HCT116 (cell line): ENCODE results near the gene FXYD6. TPM values are rescaled to one million over a fixed set of nuclear protein-coding genes. Genes with fewer than 3 reads are reported as not detected.

Experiments used
- ATAC-seq: fragments of 200-7000 bp; cut with Tn5 transposase; 2 replicates; pipeline ENCODE4 v1.9.1; 2020; ENCODE audit warnings: mild to moderate bottlenecking, moderate library complexity
- BruUV-seq: library from RNA; stranded (reverse); fragments of 400-500 nt; replicated peaks from 2 replicates; lab custom pipeline; 2021; lab: Mats Ljungman, UMichigan
- CTCF ChIA-PET: fragments of 300-600 bp; sonication (Branson Sonifier 250); formaldehyde crosslinking; loops from one replicate; lab custom pipeline; 2021; ENCODE audit warnings: antibody characterized with exemption; lab: Charles Lee
- POLR2A ChIA-PET: fragments of 300-600, 350-600 bp; sonication (Branson Sonifier 250); formaldehyde crosslinking; loops from one replicate; lab custom pipeline; 2021; ENCODE audit warnings: antibody characterized with exemption; lab: Charles Lee
- RAD21 ChIA-PET, 2 experiments: fragments of 300-600 bp; sonication (Branson Sonifier 250); formaldehyde crosslinking; loops; one replicate each; lab custom pipeline; 2023; ENCODE audit warnings: low total read pairs in 2 of 2; ENCODE audit not compliant: uncharacterized antibody in 2 of 2, unreplicated experiment in 2 of 2, low non-redundant PET in 1 of 2; lab: Charles Lee
- DNase-seq: peaks from one replicate; pipeline ENCODE4 v3.0.0-alpha.2; 2010; ENCODE audit warnings: low read depth, low spot score
- H2AFZ ChIP-seq: fragments of 200-600 bp; shearing (Covaris generic), sonication (generic); 2 replicates; pipeline ENCODE4 v1.6.1; 2017; ENCODE audit warnings: low read depth, mixed run types, mixed read lengths, antibody characterized with exemption, low read length; ENCODE audit not compliant: poor library complexity, severe bottlenecking
- H3K27ac ChIP-seq: 2 replicates; pipeline ENCODE4 v1.5.1; 2012; ENCODE audit warnings: low read depth, low read length
- H3K27me3 ChIP-seq: fragments of 200-600 bp; sonication (generic); 2 replicates; pipeline ENCODE4 v1.6.1; 2016; ENCODE audit warnings: mixed run types, low read length, mixed read lengths; ENCODE audit not compliant: insufficient read depth
- H3K36me3 ChIP-seq, 2 experiments: fragments of 200-500 bp in 1 of 2; fragments of 200-600 bp in 1 of 2; sonication (Bioruptor generic) in 1 of 2; sonication (generic) in 1 of 2; 2 replicates each; pipeline versions ENCODE4 v1.5.1 to v1.6.1; 2014 to 2016; ENCODE audit warnings: low read length in 2 of 2, inconsistent platforms in 1 of 2, mixed read lengths in 1 of 2, mixed run types in 1 of 2; ENCODE audit not compliant: insufficient read depth in 2 of 2, control insufficient read depth in 1 of 2
- H3K4me1 ChIP-seq, 2 experiments: fragments of 200-600 bp in 1 of 2; sonication (generic) in 1 of 2; 2 replicates each; pipeline versions ENCODE4 v1.5.1 to v1.6.1; 2012 to 2017; ENCODE audit warnings: low read length in 2 of 2, inconsistent platforms in 1 of 2, mild to moderate bottlenecking in 1 of 2, mixed read lengths in 1 of 2, mixed run types in 1 of 2, moderate library complexity in 1 of 2; ENCODE audit not compliant: insufficient read depth in 2 of 2, control insufficient read depth in 1 of 2
- H3K4me2 ChIP-seq: fragments of 200-600 bp; sonication (generic); 2 replicates; pipeline ENCODE4 v1.6.1; 2017; ENCODE audit warnings: mixed run types, low read length, mixed read lengths
- H3K4me3 ChIP-seq, 2 experiments: fragments of 200-600 bp in 1 of 2; sonication (generic) in 1 of 2; replicated peaks in 1 of 2; 2 replicates each; pipeline ENCODE4 v1.5.1; 2011 to 2016; ENCODE audit warnings: low read length in 2 of 2, control low read depth in 1 of 2, low read depth in 1 of 2, mild to moderate bottlenecking in 1 of 2, mixed read lengths in 1 of 2, mixed run types in 1 of 2
- H3K79me2 ChIP-seq: fragments of 200-600 bp; sonication (generic); 2 replicates; pipeline ENCODE4 v1.6.1; 2017; ENCODE audit warnings: mild to moderate bottlenecking, mixed run types, low read length, moderate library complexity, mixed read lengths; ENCODE audit not compliant: insufficient read depth
- H3K9ac ChIP-seq: fragments of 200-600 bp; sonication (generic); 2 replicates; pipeline ENCODE4 v1.6.1; 2016; ENCODE audit warnings: low read length, mixed read lengths
- H3K9me2 ChIP-seq: fragments of 200-600 bp; sonication (generic), shearing (Covaris generic); 2 replicates; pipeline ENCODE4 v1.6.1; 2017; ENCODE audit warnings: mixed run types, mild to moderate bottlenecking, moderate library complexity; ENCODE audit not compliant: insufficient read depth
- H3K9me3 ChIP-seq, 2 experiments: fragments of 200-500 bp in 1 of 2; fragments of 200-600 bp in 1 of 2; sonication (Bioruptor generic) in 1 of 2; sonication (generic) in 1 of 2; 2 replicates each; pipeline ENCODE4 v1.6.1; 2014 to 2017; ENCODE audit warnings: low read length in 2 of 2, mixed read lengths in 2 of 2, inconsistent platforms in 1 of 2, low read depth in 1 of 2, mild to moderate bottlenecking in 1 of 2, mixed run types in 1 of 2, moderate library complexity in 1 of 2; ENCODE audit not compliant: control insufficient read depth in 1 of 2, insufficient read depth in 1 of 2
- H4K20me1 ChIP-seq: fragments of 200-600 bp; sonication (generic), shearing (Covaris generic); 2 replicates; pipeline ENCODE4 v1.6.1; 2017; ENCODE audit warnings: mixed run types, mild to moderate bottlenecking, moderate library complexity; ENCODE audit not compliant: insufficient read depth
- ATF3 ChIP-seq: IDR thresholded peaks from 2 replicates; pipeline ENCODE4 v1.6.1; 2012
- CEBPB ChIP-seq: IDR thresholded peaks from 2 replicates; pipeline ENCODE4 v1.6.1; 2012; ENCODE audit warnings: low read depth
- CTCF ChIP-seq, 3 experiments: fragments of 200-600 bp in 1 of 3; sonication (generic) in 1 of 3; IDR thresholded peaks in 2 of 3; conservative IDR thresholded peaks in 1 of 3; 2 replicates each; pipeline ENCODE4 v1.5.1; 2012 to 2017; ENCODE audit warnings: low read depth in 2 of 3, low read length in 2 of 3, antibody characterized with exemption in 1 of 3, borderline replicate concordance in 1 of 3, control low read depth in 1 of 3, mild to moderate bottlenecking in 1 of 3, mixed read lengths in 1 of 3, mixed run types in 1 of 3, moderate library complexity in 1 of 3; ENCODE audit not compliant: insufficient read depth in 1 of 3
- ELF1 ChIP-seq: IDR thresholded peaks from 2 replicates; pipeline ENCODE4 v1.6.1; 2012; ENCODE audit warnings: low read depth, borderline replicate concordance
- EZH2 ChIP-seq: fragments of 200-600 bp; sonication (generic); IDR thresholded peaks from 2 replicates; pipeline ENCODE4 v1.6.1; 2017; ENCODE audit warnings: antibody characterized with exemption, mixed run types
- EZH2phosphoT487 ChIP-seq: fragments of 200-600 bp; IDR thresholded peaks from 2 replicates; pipeline ENCODE4 v1.6.1; 2018; ENCODE audit warnings: antibody characterized with exemption, borderline replicate concordance
- FOSL1 ChIP-seq: IDR thresholded peaks from 2 replicates; pipeline ENCODE4 v1.6.1; 2012; ENCODE audit warnings: low read depth
- JUND ChIP-seq: IDR thresholded peaks from 2 replicates; pipeline ENCODE4 v1.6.1; 2012
- POLR2A ChIP-seq: IDR thresholded peaks from 2 replicates; pipeline ENCODE4 v1.7.0; 2011; ENCODE audit warnings: borderline replicate concordance; ENCODE audit not compliant: insufficient read depth, insufficient read length; ENCODE audit errors: extremely low read depth
- SIN3A ChIP-seq: IDR thresholded peaks from 2 replicates; pipeline ENCODE4 v1.6.1; 2012; ENCODE audit warnings: low read depth
- SP1 ChIP-seq: IDR thresholded peaks from 2 replicates; pipeline ENCODE4 v1.6.1; 2012; ENCODE audit warnings: low read depth
- TCF7L2 ChIP-seq: IDR thresholded peaks from 2 replicates; pipeline ENCODE4 v1.7.0; 2011; ENCODE audit warnings: borderline replicate concordance, inconsistent platforms; ENCODE audit not compliant: insufficient read depth, insufficient read length; ENCODE audit errors: extremely low read depth
- ZBTB33 ChIP-seq: IDR thresholded peaks from 2 replicates; pipeline ENCODE4 v1.6.1; 2011; ENCODE audit warnings: mild to moderate bottlenecking, low read length, moderate library complexity; ENCODE audit not compliant: insufficient replicate concordance; ENCODE audit errors: extremely low read depth
- intact Hi-C: fragments of 100-400 bp; cut with micrococcal nuclease; formaldehyde crosslinking; loops from 2 replicates; pipeline ENCODE4 v1.10.0; 2022
- total RNA-seq: library from RNA; stranded (reverse); gene quantifications from one replicate; pipeline ENCODE4 v1.2.1, GENCODE V29; 2021; ENCODE audit not compliant: unreplicated experiment

Gene FXYD6
- total RNA-seq, 1 experiment from 2014 or later: 2.5 TPM

GRCh38 chr11:117832511-117832910 is 43.9 kb downstream of the FXYD6 start (continued):
- no peak for TF ChIP-seq ZBTB33
- no peak for TF ChIP-seq FOSL1
- no peak for TF ChIP-seq EZH2
- no peak for TF ChIP-seq EZH2phosphoT487
- no peak for TF ChIP-seq POLR2A
- TF ChIP-seq CEBPB: no peak
- TF ChIP-seq SP1: no peak

GRCh38 chr11:117831661-117832415 is 44.6 kb downstream of the FXYD6 start:
- CTCF ChIA-PET: no interaction called here
- RAD21 ChIA-PET: interaction anchor here in 1 of 2 experiments (0.8 kb wide), 1 partner anchor 115 kb away, joined by 3 read pairs; no protein-coding TSS in a partner anchor
- Histone ChIP-seq H3K79me2 (no peaks in the 10 kb centered on the region), H3K4me1 (peaks cover 9 to 20% of the 10 kb centered on the region in 2 experiments), H3K36me3 (no peaks in the 10 kb centered on the region), H3K27me3 (no peaks in the 10 kb centered on the region), H3K9ac (no peak overlapping the region), H2AFZ (no peak overlapping the region), H3K9me2 (no peaks in the 10 kb centered on the region), H4K20me1 (no peaks in the 10 kb centered on the region), H3K27ac (no peak overlapping the region), H3K9me3 (no peaks in the 10 kb centered on the region), H3K4me2 (no peak overlapping the region), H3K4me3 (no peak overlapping the region)
- no peak for TF ChIP-seq JUND
- TF ChIP-seq SIN3A: no peak
- no peak for TF ChIP-seq ELF1
- no peak for TF ChIP-seq EZH2
- no peak for TF ChIP-seq CTCF (IDR thresholded peaks at IDR 0.05 in 2 of 3, conservative IDR thresholded peaks at IDR 0.05 in 1 of 3; ENCODE audit: borderline replicate concordance in 1 of 3, insufficient read depth in 1 of 3, low read depth in 2 of 3, low read length in 2 of 3)
- TF ChIP-seq TCF7L2: no peak
- no peak for TF ChIP-seq ATF3
- intact Hi-C loops: no loop called here
- BruUV-seq: no TSS peak
- POLR2A ChIA-PET: no interaction called here
- no peak for DNase-seq
- no peak for ATAC-seq
